SK-N-SH (cell line): ENCODE data around the gene RFXANK. TPM values are rescaled to one million over a fixed set of nuclear protein-coding genes. Genes with fewer than 3 reads are reported as not detected.

ENCODE experiments used
- CTCF ChIA-PET: fragments of 300-600, 350-600 bp; formaldehyde crosslinking; extraction: SDS; loops from one replicate; lab custom pipeline; 2021; lab: Yijun Ruan, JAX
- POLR2A ChIA-PET: fragments of 350-600 bp; sonication (Branson Sonifier 250); formaldehyde crosslinking; extraction: SDS; loops from one replicate; lab custom pipeline; 2020; ENCODE audit warnings: antibody characterized with exemption, inconsistent platforms; lab: Yijun Ruan, JAX
- DNase-seq: peaks from one replicate; pipeline ENCODE4 v3.0.0; 2012
- H2AFZ ChIP-seq: fragments of 200-600 bp; sonication (generic); 2 replicates; pipeline ENCODE4 v1.8.1; 2016; ENCODE audit warnings: antibody characterized with exemption, mild to moderate bottlenecking, low read depth
- H3F3A ChIP-seq: fragments of 200-600 bp; sonication (generic); replicated peaks from 2 replicates; pipeline ENCODE3; 2016; ENCODE audit warnings: antibody characterized with exemption, mild to moderate bottlenecking; ENCODE audit not compliant: insufficient read depth
- H3K27ac ChIP-seq, 2 experiments: fragments of 200-500 bp in 1 of 2; fragments of 200-600 bp in 1 of 2; sonication (Bioruptor generic) in 1 of 2; sonication (generic), shearing (Covaris generic) in 1 of 2; 2 replicates each; pipeline versions ENCODE4 v1.5.1 to v1.6.1; 2014 to 2016; ENCODE audit warnings: low read depth in 2 of 2, inconsistent platforms in 1 of 2, low read length in 1 of 2, mild to moderate bottlenecking in 1 of 2, mixed read lengths in 1 of 2
- H3K27me3 ChIP-seq: fragments of 200-600 bp; sonication (generic), shearing (Covaris generic); 2 replicates; pipeline ENCODE4 v1.6.1; 2016; ENCODE audit warnings: mixed run types; ENCODE audit not compliant: insufficient read depth
- H3K36me3 ChIP-seq, 2 experiments: fragments of 200-500 bp in 1 of 2; fragments of 200-600 bp in 1 of 2; sonication (Bioruptor generic) in 1 of 2; sonication (generic) in 1 of 2; replicated peaks in 1 of 2; 2 replicates each; pipeline versions ENCODE3 to v1.5.1; 2014 to 2016; ENCODE audit warnings: low read length in 1 of 2, mild to moderate bottlenecking in 1 of 2; ENCODE audit not compliant: insufficient read depth in 2 of 2, control insufficient read depth in 1 of 2
- H3K4me1 ChIP-seq, 2 experiments: fragments of 200-500 bp in 1 of 2; fragments of 200-600 bp in 1 of 2; sonication (Bioruptor generic) in 1 of 2; sonication (generic), shearing (Covaris generic) in 1 of 2; 2 replicates each; pipeline versions ENCODE4 v1.5.1 to v1.6.1; 2014 to 2016; ENCODE audit warnings: low read depth in 1 of 2, low read length in 1 of 2, mixed run types in 1 of 2; ENCODE audit not compliant: insufficient read depth in 2 of 2, control insufficient read depth in 1 of 2
- H3K4me2 ChIP-seq: fragments of 200-600 bp; sonication (generic), shearing (Covaris generic); 2 replicates; pipeline ENCODE4 v1.6.1; 2017; ENCODE audit warnings: mixed run types
- H3K4me3 ChIP-seq, 2 experiments: fragments of 200-500 bp in 1 of 2; fragments of 200-600 bp in 1 of 2; sonication (Bioruptor generic) in 1 of 2; sonication (generic), shearing (Covaris generic) in 1 of 2; 2 replicates each; pipeline versions ENCODE4 v1.5.1 to v1.8.1; 2014 to 2016; ENCODE audit warnings: low read depth in 2 of 2, inconsistent platforms in 1 of 2, low read length in 1 of 2, mild to moderate bottlenecking in 1 of 2, mixed read lengths in 1 of 2, moderate library complexity in 1 of 2
- H3K79me2 ChIP-seq: fragments of 200-600 bp; sonication (generic); 2 replicates; pipeline ENCODE4 v1.8.1; 2017; ENCODE audit warnings: mild to moderate bottlenecking; ENCODE audit not compliant: insufficient read depth
- H3K9ac ChIP-seq: fragments of 200-600 bp; sonication (generic); 2 replicates; pipeline ENCODE4 v1.6.1; 2017; ENCODE audit warnings: mixed run types
- H3K9me2 ChIP-seq: fragments of 200-600 bp; sonication (generic); 2 replicates; pipeline ENCODE4 v1.6.1; 2017; ENCODE audit warnings: mixed run types
- H3K9me3 ChIP-seq: fragments of 200-600 bp; sonication (generic); 2 replicates; pipeline ENCODE4 v1.6.1; 2017; ENCODE audit warnings: mixed run types, mild to moderate bottlenecking, moderate library complexity
- H4K20me1 ChIP-seq: fragments of 200-600 bp; sonication (generic); 2 replicates; pipeline ENCODE4 v1.6.1; 2017; ENCODE audit warnings: mild to moderate bottlenecking, mixed run types; ENCODE audit not compliant: insufficient read depth
- CTCF ChIP-seq: fragments of 200-600 bp; sonication (generic); IDR thresholded peaks from 2 replicates; pipeline ENCODE4 v1.6.1; 2017; ENCODE audit warnings: antibody characterized with exemption, mild to moderate bottlenecking, moderate library complexity
- ELF1 ChIP-seq: IDR thresholded peaks from 2 replicates; pipeline ENCODE4 v1.4.0; 2012
- GABPA ChIP-seq: IDR thresholded peaks from 2 replicates; pipeline ENCODE4 v1.4.0; 2012; ENCODE audit warnings: low read depth, mild to moderate bottlenecking
- IRF3 ChIP-seq: fragments of 150-350 bp; IDR thresholded peaks from 2 replicates; pipeline ENCODE4 v1.6.1; 2016; ENCODE audit warnings: mild to moderate bottlenecking, low read depth, low read length
- MAX ChIP-seq: IDR thresholded peaks from 2 replicates; pipeline ENCODE4 v1.4.0; 2012; ENCODE audit warnings: low read depth
- MXI1 ChIP-seq: IDR thresholded peaks from 2 replicates; pipeline ENCODE4 v1.6.1; 2012; ENCODE audit warnings: mild to moderate bottlenecking, low read depth, low read length, improper control_type of control experiment
- NRF1 ChIP-seq: IDR thresholded peaks from 2 replicates; pipeline ENCODE4 v1.6.1; 2012; ENCODE audit warnings: low read depth, mild to moderate bottlenecking, low read length
- RXRA ChIP-seq: IDR thresholded peaks from 2 replicates; pipeline ENCODE4 v1.4.0; 2012; ENCODE audit warnings: low read depth, mild to moderate bottlenecking, borderline replicate concordance
- USF1 ChIP-seq: IDR thresholded peaks from 2 replicates; pipeline ENCODE4 v1.4.0; 2012; ENCODE audit warnings: low read depth, borderline replicate concordance
- YY1 ChIP-seq: IDR thresholded peaks from 2 replicates; pipeline ENCODE4 v1.4.0; 2012; ENCODE audit warnings: low read depth, mild to moderate bottlenecking
- WGBS: methylation state at CpG from one replicate; pipeline ENCODE4 v1.1.6; 2017; ENCODE audit warnings: low lambda C conversion rate; 5-methylcytosine and 5-hydroxymethylcytosine counted together
- polyA plus RNA-seq, 3 experiments: library from polyadenylated mRNA; depleted of rRNA; stranded (reverse); fragments of >200 nt; gene quantifications; 2 replicates each; pipeline ENCODE4 v1.2.3, GENCODE V29; 2012

RFXANK gene
- polyA plus RNA-seq, 1 of the 3 experiments (the other 2 are of a cell fraction): 117 TPM

GRCh38 chr19:19209372-19209771, 17.3 kb downstream of the RFXANK start:
- DNase-seq: no peak
- Histone ChIP-seq H3K4me3 (no peak overlapping the region), H3K36me3 (no peaks in the 10 kb centered on the region), H2AFZ (no peak overlapping the region), H3K9ac (no peak overlapping the region), H3K4me2 (no peak overlapping the region), H3K9me2 (no peaks in the 10 kb centered on the region), H3F3A (no peaks in the 10 kb centered on the region), H3K9me3 (no peaks in the 10 kb centered on the region), H3K27me3 (peaks cover 12% of the 10 kb centered on the region), H3K4me1 (peaks cover 0 to 6% of the 10 kb centered on the region in 2 experiments; a peak in 1 of 4 replicates), H3K79me2 (no peaks in the 10 kb centered on the region), H4K20me1 (no peaks in the 10 kb centered on the region), H3K27ac (no peak overlapping the region)
- TF ChIP-seq CTCF (no peak), RXRA (no peak), ELF1 (no peak), YY1 (no peak), GABPA (no peak), MXI1 (no peak), USF1 (no peak), MAX (no peak)
- ChIA-PET POLR2A (no interaction called here), CTCF (interaction anchor here (2.0 kb wide), 1 partner anchor 133 kb away, joined by 6 read pairs; no protein-coding TSS in a partner anchor)
- WGBS: 16% methylated on average over 8 of the region's 9 CpGs

- CTCF ChIA-PET: interaction anchor here (1.3 kb wide), 1 partner anchor 66 kb away, joined by 3 read pairs; no protein-coding TSS in a partner anchor
- Histone ChIP-seq H3F3A (no peaks in the 10 kb centered on the region), H3K79me2 (no peaks in the 10 kb centered on the region), H2AFZ (no peak within 1 kb of the TSS), H3K4me2 (peak within 1 kb of the TSS; percentile 52; the same call in 1 of the 2 replicates), H3K9me3 (no peaks in the 10 kb centered on the region), H3K9me2 (no peaks in the 10 kb centered on the region), H3K36me3 (no peaks in the 10 kb centered on the region), H3K27me3 (peaks cover 12% of the 10 kb centered on the region), H3K27ac (no peak within 1 kb of the TSS; a peak in 1 of 4 replicates), H3K4me3 (peak within 1 kb of the TSS in 1 of 2 experiments; percentile 39; a peak in 2 of 4 replicates), H4K20me1 (no peaks in the 10 kb centered on the region), H3K9ac (no peak within 1 kb of the TSS), H3K4me1 (peaks cover 0 to 6% of the 10 kb centered on the region in 2 experiments; a peak in 1 of 4 replicates)
- POLR2A ChIA-PET: interaction anchor here (1.1 kb wide), 1 partner anchor 9 kb away, joined by 5 read pairs; the partner anchor contains the start of gene NR2C2AP
- TF ChIP-seq NRF1: peak; percentile 73
- no peak for TF ChIP-seq IRF3
- 5% methylated on average over 52 of the region's 54 CpGs for WGBS
- DNase-seq: peak; percentile 96
Observed at GRCh38 chr19:19211499-19212420, 19.7 kb downstream of the RFXANK start, which contains the start of gene NCAN. Gene NCAN, plus strand, starts transcription at chr19:19211958. Its CDS starts 4,996 bp downstream, at chr19:19216954.
